Heart left ventricle (tissue), 16 donors: ENCODE results near the gene NREP. TPM values are rescaled to one million over a fixed set of nuclear protein-coding genes. Genes with fewer than 3 reads are reported as not detected.

Experiments used
- ATAC-seq, 4 donors: fragments of 200-7000 bp; cut with Tn5 transposase; one replicate each; pipeline ENCODE4 v1.9.1; 2020 to 2022; ENCODE audit warnings: moderate library complexity in 4 of 4, mild to moderate bottlenecking in 3 of 4, moderate number of reproducible peaks in 1 of 4
- DNase-seq, 5 donors: peaks; one replicate each; pipeline ENCODE4 v3.0.0-alpha.2; 2020
- H3K27ac ChIP-seq, 12 donors: fragments of 200-600 bp; sonication (generic) in 4 of 12; one replicate each; pipeline versions ENCODE4 v1.5.0 to v1.8.0; 2016 to 2022; ENCODE audit warnings: mild to moderate bottlenecking in 2 of 12
- H3K27me3 ChIP-seq, 9 donors: fragments of 200-600 bp; sonication (generic) in 2 of 9; one replicate each; pipeline versions ENCODE4 v1.5.1 to v1.8.0; 2016 to 2022; ENCODE audit warnings: mild to moderate bottlenecking in 3 of 9
- H3K36me3 ChIP-seq, 9 donors: fragments of 200-600 bp; sonication (generic) in 2 of 9; one replicate each; pipeline versions ENCODE4 v1.5.0 to v1.8.0; 2018 to 2022; ENCODE audit warnings: mild to moderate bottlenecking in 2 of 9
- H3K4me1 ChIP-seq, 12 donors: fragments of 200-600 bp; sonication (generic) in 4 of 12; one replicate each; pipeline versions ENCODE4 v1.5.0 to v1.8.0; 2016 to 2022; ENCODE audit warnings: mild to moderate bottlenecking in 3 of 12
- H3K4me3 ChIP-seq, 12 donors: fragments of 200-600 bp; sonication (generic) in 4 of 12; one replicate each; pipeline versions ENCODE4 v1.5.0 to v1.8.0; 2017 to 2022; ENCODE audit warnings: mild to moderate bottlenecking in 9 of 12, moderate library complexity in 4 of 12
- H3K9me3 ChIP-seq, 12 donors: fragments of 200-600 bp; sonication (generic) in 4 of 12; one replicate each; pipeline versions ENCODE4 v1.5.0 to v1.8.0; 2016 to 2022; ENCODE audit warnings: mild to moderate bottlenecking in 1 of 12
- POLR2A ChIP-seq, 2 donors: fragments of 450-650 bp; IDR thresholded peaks; one replicate each; pipeline ENCODE4 v1.6.1; 2017; ENCODE audit warnings: antibody characterized with exemption in 2 of 2, mild to moderate bottlenecking in 2 of 2, moderate library complexity in 2 of 2
- WGBS, 4 donors: extraction: QIAGEN DNeasy Blood & Tissue Kit in 2 of 4; methylation state at CpG; one replicate each; pipeline versions ENCODE4 v1.1.5 to v1.1.7; 2013 to 2018; 5-methylcytosine and 5-hydroxymethylcytosine counted together
- intact Hi-C, 10 donors: fragments of 100-400 bp; cut with DNase I; formaldehyde crosslinking; loops; one replicate each; pipeline versions ENCODE4 v1.11.1 to v1.14.2; 2022
- polyA plus RNA-seq, 2 donors: library from polyadenylated mRNA; stranded (reverse); fragments of 200-250 nt; gene quantifications; one replicate each; pipeline ENCODE4 v1.2.3, GENCODE V29; 2013
- total RNA-seq, 9 donors: library from RNA; depleted of rRNA in 2 of 9; stranded (reverse); fragments of >200 nt in 2 of 9; fragmentation: NEBNext Ultra II Directional in 3 of 9; extraction: Animal tissue kit (Norgen Biotek cat#: 25700) in 3 of 9; gene quantifications; one replicate each; pipeline versions ENCODE4 v1.1.0 to v1.2.4, GENCODE V29; 2016 to 2023
- TF ChIP-seq, protein P1 (sequence below), 12 donors: fragments of 200-600 bp; sonication (generic) in 4 of 12; IDR thresholded peaks; one replicate each; pipeline versions ENCODE4 v1.5.0 to v1.8.0; 2018 to 2022; ENCODE audit warnings: antibody characterized with exemption in 12 of 12, mild to moderate bottlenecking in 5 of 12
- donor health status: ischemic (EF 13 %, LVEDD 7.1; RV severe dilation, severe dysfunction).
- donor health status: healthy with polysubstance abuse.
- donor health status: DM: no; HTN: yes; CAD: no.
- donor health status: DM: no; HTN: no; CAD: no.
- donor health status: ischemic (EF 25% LVEDD 6.9; RV normal size, moderate dysfunction).
- donor health status: ischemic (EF 25% LVEDD 5.7; RV mildly dilated, moderate dysfunction).
- donor health status: healthy.
- donor health status: DM: yes; HTN: yes; CAD: no.
- donor health status: ischemic (EF 35%, LVEDD 5.7; RV mildly dilated, moderate dysfunction).
- donor health status: nonischemic (EF 11% LVEDD 7.7; RV severe dilation, severe dysfunction).
- donor health status: DM: yes; HTN: yes; CAD: no.
- donor health status: PGD.
- donor health status: ischemic (EF 29% LVEDD 5.4; RV normal size, mild dysfunction).
- donor health status: nonischemic (EF 23%, LVEDD 6.1; RV moderate dilation, normal function).

The NREP gene
- total and polyA plus RNA-seq, 11 donors = 8.1 to 71.8 (median 34.5) TPM

DNA sequence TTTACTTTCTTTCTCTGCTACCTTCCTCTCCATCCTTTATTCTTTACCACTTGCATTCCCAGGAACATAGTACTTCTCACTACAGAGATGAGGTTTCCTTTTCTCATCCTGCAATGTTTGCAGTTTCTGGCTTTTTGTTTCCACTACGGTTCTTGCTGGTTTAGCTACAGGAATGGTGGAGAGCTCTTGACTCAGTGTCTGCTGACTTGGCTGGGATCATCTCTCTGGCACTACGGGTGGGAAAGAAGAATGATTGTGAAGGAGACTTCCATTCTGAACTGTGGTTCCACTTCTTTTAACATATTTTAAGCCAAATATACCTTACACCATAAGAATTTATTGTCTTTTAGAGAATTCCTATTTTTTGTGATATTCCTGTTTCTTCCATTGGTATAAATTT, 65.1 kb downstream of the NREP start:
- 84 to 90% (median 86%) methylated on average over 2 of the region's 2 CpGs for WGBS, 4 donors
- Histone ChIP-seq H3K27me3 (no peaks in the 10 kb centered on the region), H3K4me1 (peaks cover 0 to 4% (median under 1%) of the 10 kb centered on the region in 12 donors), H3K36me3 (no peaks in the 10 kb centered on the region), H3K9me3 (no peaks in the 10 kb centered on the region), H3K27ac (no peak overlapping the region), H3K4me3 (no peak overlapping the region)
- ATAC-seq (no peak), DNase-seq (no peak)
- TF ChIP-seq, protein P1, sequence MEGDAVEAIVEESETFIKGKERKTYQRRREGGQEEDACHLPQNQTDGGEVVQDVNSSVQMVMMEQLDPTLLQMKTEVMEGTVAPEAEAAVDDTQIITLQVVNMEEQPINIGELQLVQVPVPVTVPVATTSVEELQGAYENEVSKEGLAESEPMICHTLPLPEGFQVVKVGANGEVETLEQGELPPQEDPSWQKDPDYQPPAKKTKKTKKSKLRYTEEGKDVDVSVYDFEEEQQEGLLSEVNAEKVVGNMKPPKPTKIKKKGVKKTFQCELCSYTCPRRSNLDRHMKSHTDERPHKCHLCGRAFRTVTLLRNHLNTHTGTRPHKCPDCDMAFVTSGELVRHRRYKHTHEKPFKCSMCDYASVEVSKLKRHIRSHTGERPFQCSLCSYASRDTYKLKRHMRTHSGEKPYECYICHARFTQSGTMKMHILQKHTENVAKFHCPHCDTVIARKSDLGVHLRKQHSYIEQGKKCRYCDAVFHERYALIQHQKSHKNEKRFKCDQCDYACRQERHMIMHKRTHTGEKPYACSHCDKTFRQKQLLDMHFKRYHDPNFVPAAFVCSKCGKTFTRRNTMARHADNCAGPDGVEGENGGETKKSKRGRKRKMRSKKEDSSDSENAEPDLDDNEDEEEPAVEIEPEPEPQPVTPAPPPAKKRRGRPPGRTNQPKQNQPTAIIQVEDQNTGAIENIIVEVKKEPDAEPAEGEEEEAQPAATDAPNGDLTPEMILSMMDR (IDR thresholded peaks at IDR 0.05) = no peak
- no peak for TF ChIP-seq POLR2A (IDR thresholded peaks at IDR 0.05)
- intact Hi-C loops = no loop called here

DNA sequence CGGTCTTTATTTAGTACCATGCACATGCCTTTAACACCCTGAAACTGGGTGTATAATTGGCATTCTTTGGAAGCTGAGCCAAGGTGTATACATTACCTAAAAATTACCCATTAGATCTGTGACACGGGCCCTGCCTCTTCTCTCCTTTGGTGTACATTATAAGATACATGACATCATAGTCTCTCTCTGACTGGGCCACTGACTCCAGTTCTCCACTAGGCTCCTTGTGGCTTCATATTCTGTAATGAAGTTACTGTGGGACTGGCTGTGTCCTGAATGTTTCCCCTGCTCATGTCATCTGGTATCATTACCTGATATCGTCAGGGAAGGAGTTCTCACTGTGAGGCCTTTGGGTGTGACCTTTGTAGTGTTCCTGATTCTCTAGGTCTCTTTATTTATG, 65.5 kb downstream of the NREP start:
- peaks cover 0 to 4% (median 0%) of the 10 kb centered on the region in 12 donors for H3K4me1 ChIP-seq
- H3K27me3 ChIP-seq = no peaks in the 10 kb centered on the region
- no peak overlapping the region for H3K4me3 ChIP-seq
- intact Hi-C loops = no loop called here
- H3K9me3 ChIP-seq = no peaks in the 10 kb centered on the region
- ATAC-seq = no peak
- H3K27ac ChIP-seq = no peak overlapping the region
- DNase-seq = no peak
- 81 to 94% (median 87%) methylated on average over 3 of the region's 3 CpGs for WGBS, 4 donors
- no peaks in the 10 kb centered on the region for H3K36me3 ChIP-seq
- no peak for TF ChIP-seq POLR2A (IDR thresholded peaks at IDR 0.05)
- TF ChIP-seq, protein P1 (IDR thresholded peaks at IDR 0.05) = no peak

DNA sequence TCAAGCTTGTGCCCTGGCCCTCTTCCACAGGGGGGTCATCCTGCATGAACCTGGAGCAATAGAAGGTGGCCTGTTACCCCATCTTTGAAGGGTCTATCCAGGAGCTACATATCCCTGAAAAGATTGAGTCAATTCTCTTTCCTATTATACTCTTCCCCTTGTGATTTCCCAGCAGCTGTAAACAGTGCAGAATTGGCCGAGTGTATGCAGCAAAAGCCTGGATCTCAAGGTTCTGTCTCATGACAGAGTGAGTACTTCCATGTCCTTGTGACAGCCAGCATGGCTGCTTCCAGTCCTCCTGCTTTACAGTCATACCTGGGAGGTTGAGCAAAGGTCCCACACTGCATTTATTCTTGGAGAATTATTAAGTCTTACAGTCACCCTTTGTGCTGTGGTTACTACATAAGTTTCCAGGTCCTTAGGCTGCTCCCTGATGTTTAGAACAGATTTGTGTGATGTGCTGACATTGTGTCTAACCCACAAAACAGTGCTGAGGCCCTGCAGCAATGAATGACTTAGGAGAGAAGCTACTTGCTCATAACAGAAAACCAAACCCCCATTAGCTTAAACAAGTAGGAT, 67.5 kb downstream of the NREP start:
- no peaks in the 10 kb centered on the region for H3K9me3 ChIP-seq
- 67 to 79% (median 71%) methylated on average over 1 of the region's 1 CpG for WGBS, 4 donors
- H3K36me3 ChIP-seq = no peaks in the 10 kb centered on the region
- no peak overlapping the region for H3K27ac ChIP-seq
- peaks cover 0 to 1% (median 0%) of the 10 kb centered on the region in 12 donors for H3K4me1 ChIP-seq
- TF ChIP-seq POLR2A (IDR thresholded peaks at IDR 0.05) = no peak
- TF ChIP-seq, protein P1 (IDR thresholded peaks at IDR 0.05) = no peak
- no peaks in the 10 kb centered on the region for H3K27me3 ChIP-seq
- no peak overlapping the region for H3K4me3 ChIP-seq
- no peak for ATAC-seq
- no peak for DNase-seq
- intact Hi-C loops = loop anchor here in 5 of 10 donors (10.0 kb wide), 3 partner anchors 135 to 455 kb away; no protein-coding TSS in a partner anchor

DNA sequence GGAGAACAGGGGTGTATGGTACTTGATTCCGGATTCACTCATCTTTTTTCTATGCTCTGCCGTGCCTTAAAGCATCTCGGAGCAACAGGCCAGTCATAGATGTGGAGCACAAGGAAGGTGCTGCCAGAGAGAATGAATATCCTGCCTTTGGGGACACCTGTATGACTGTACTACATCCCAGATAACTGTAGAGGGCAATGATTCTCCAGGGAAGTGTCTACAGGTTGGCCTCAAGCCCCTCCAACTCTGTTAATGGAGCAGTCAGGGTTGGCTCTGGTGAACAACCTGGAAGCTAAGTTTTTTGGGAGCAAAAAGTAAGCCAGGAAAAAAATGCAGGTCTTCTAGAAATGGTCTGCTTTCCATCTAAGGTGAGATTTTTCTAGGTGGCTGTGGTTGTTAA, 71.0 kb downstream of the NREP start:
- no peak overlapping the region for H3K4me3 ChIP-seq
- H3K27ac ChIP-seq = no peak overlapping the region
- H3K4me1 ChIP-seq = peaks cover 0 to 20% (median 10%) of the 10 kb centered on the region in 12 donors
- DNase-seq (no peak), ATAC-seq (peak in 1 of 4 donors; percentile 36)
- intact Hi-C loops = loop anchor here in 5 of 10 donors (10.0 kb wide), 3 partner anchors 131 to 459 kb away; no protein-coding TSS in a partner anchor
- no peaks in the 10 kb centered on the region for H3K9me3 ChIP-seq
- no peaks in the 10 kb centered on the region for H3K27me3 ChIP-seq
- 93 to 98% (median 96%) methylated on average over 3 of the region's 3 CpGs for WGBS, 4 donors
- no peak for TF ChIP-seq POLR2A (IDR thresholded peaks at IDR 0.05)
- TF ChIP-seq, protein P1 (IDR thresholded peaks at IDR 0.05) = no peak
- H3K36me3 ChIP-seq = no peaks in the 10 kb centered on the region
